Activated naive CD8-positive, alpha-beta T cell treated with anti-CD3 and anti-CD28 coated beads, Interleukin-2, amount 10 ng/mL, durations not matched to agents 7 days and 5 days (primary cell): ENCODE measurements around the gene CLDN11. TPM values are rescaled to one million over a fixed set of nuclear protein-coding genes. Genes with fewer than 3 reads are reported as not detected.

Experiments used
- ATAC-seq: fragments of 150-1000 bp; cut with Tn5 transposase; one replicate; pipeline ENCODE4 v1.10.0; 2021; ENCODE audit warnings: low read depth, moderate library complexity
- POLR2A ChIA-PET: fragments of 350-600 bp; sonication (Branson Sonifier 250); formaldehyde crosslinking; loops from one replicate; lab custom pipeline; 2021; ENCODE audit warnings: antibody characterized with exemption; lab: Charles Lee
- DNase-seq: peaks from one replicate; pipeline ENCODE4 v3.0.0; 2021
- H3K27ac Mint-ChIP-seq: one replicate; pipeline ENCODE4 v1.8.0; 2022; ENCODE audit warnings: mild to moderate bottlenecking, mixed read lengths
- H3K27me3 Mint-ChIP-seq: one replicate; pipeline ENCODE4 v1.8.0; 2022; ENCODE audit warnings: mild to moderate bottlenecking, moderate library complexity, mixed read lengths
- H3K36me3 Mint-ChIP-seq: one replicate; pipeline ENCODE4 v1.8.0; 2021; ENCODE audit warnings: mild to moderate bottlenecking, mixed read lengths
- H3K4me1 Mint-ChIP-seq: one replicate; pipeline ENCODE4 v1.8.0; 2021; ENCODE audit warnings: mixed read lengths
- H3K4me3 Mint-ChIP-seq: one replicate; pipeline ENCODE4 v1.8.0; 2022; ENCODE audit warnings: mild to moderate bottlenecking, moderate library complexity, mixed read lengths
- H3K9me3 Mint-ChIP-seq: one replicate; pipeline ENCODE4 v1.8.0; 2021; ENCODE audit warnings: mixed read lengths
- total RNA-seq, 2 experiments: library from RNA; stranded (reverse); gene quantifications; one replicate each; pipeline ENCODE4 v1.2.3, GENCODE V29; 2021

CLDN11 gene
- total RNA-seq, 2 experiments from 2014 or later: not detected

GRCh38 chr3:170437176-170437575, 18.5 kb downstream of the CLDN11 start:
- POLR2A ChIA-PET: no interaction called here
- ATAC-seq (no peak), DNase-seq (no peak)
- H3K27ac Mint-ChIP-seq: no peak overlapping the region
- H3K4me1 Mint-ChIP-seq: peaks cover 7% of the 10 kb centered on the region
- H3K27me3 Mint-ChIP-seq: peaks cover 19% of the 10 kb centered on the region
- H3K4me3 Mint-ChIP-seq: no peak overlapping the region
- H3K36me3 Mint-ChIP-seq: no peaks in the 10 kb centered on the region
- no peaks in the 10 kb centered on the region for H3K9me3 Mint-ChIP-seq

- no peak overlapping the region for H3K27ac Mint-ChIP-seq
- ATAC-seq (no peak), DNase-seq (no peak)
- POLR2A ChIA-PET: no interaction called here
- no peaks in the 10 kb centered on the region for H3K9me3 Mint-ChIP-seq
- peaks cover 19% of the 10 kb centered on the region for H3K27me3 Mint-ChIP-seq
- no peaks in the 10 kb centered on the region for H3K36me3 Mint-ChIP-seq
- H3K4me3 Mint-ChIP-seq: no peak overlapping the region
- H3K4me1 Mint-ChIP-seq: peaks cover 7% of the 10 kb centered on the region
These were observed 19.2 kb downstream of the CLDN11 start for GRCh38 chr3:170437696-170438407.

GRCh38 chr3:170438836-170439235, 20.2 kb downstream of the CLDN11 start:
- ATAC-seq (no peak), DNase-seq (no peak)
- peaks cover 7% of the 10 kb centered on the region for H3K4me1 Mint-ChIP-seq
- H3K27me3 Mint-ChIP-seq: peaks cover 19% of the 10 kb centered on the region
- H3K27ac Mint-ChIP-seq: no peak overlapping the region
- H3K4me3 Mint-ChIP-seq: no peak overlapping the region
- H3K9me3 Mint-ChIP-seq: no peaks in the 10 kb centered on the region
- no peaks in the 10 kb centered on the region for H3K36me3 Mint-ChIP-seq
- POLR2A ChIA-PET: no interaction called here

- POLR2A ChIA-PET: no interaction called here
- DNase-seq (no peak), ATAC-seq (no peak)
- Mint-ChIP-seq H3K4me1 (peaks cover 7% of the 10 kb centered on the region), H3K4me3 (no peak overlapping the region), H3K36me3 (no peaks in the 10 kb centered on the region), H3K27me3 (peaks cover 18% of the 10 kb centered on the region), H3K9me3 (no peaks in the 10 kb centered on the region), H3K27ac (no peak overlapping the region)
These were observed 21.7 kb downstream of the CLDN11 start for GRCh38 chr3:170440344-170440743.

GRCh38 chr3:170441412-170441811, 22.7 kb downstream of the CLDN11 start:
- ATAC-seq: no peak
- Mint-ChIP-seq H3K36me3 (no peaks in the 10 kb centered on the region), H3K4me3 (no peak overlapping the region), H3K4me1 (peaks cover 7% of the 10 kb centered on the region), H3K9me3 (no peaks in the 10 kb centered on the region), H3K27ac (no peak overlapping the region), H3K27me3 (peaks cover 19% of the 10 kb centered on the region)
- no peak for DNase-seq
- POLR2A ChIA-PET: no interaction called here

- no peak overlapping the region for H3K27ac Mint-ChIP-seq
- no peak for ATAC-seq
- POLR2A ChIA-PET: no interaction called here
These were observed 24.3 kb downstream of the CLDN11 start for GRCh38 chr3:170442947-170443346.

GRCh38 chr3:170443457-170443856, 24.8 kb downstream of the CLDN11 start:
- DNase-seq (no peak), ATAC-seq (no peak)
- Mint-ChIP-seq H3K36me3 (no peaks in the 10 kb centered on the region), H3K9me3 (no peaks in the 10 kb centered on the region), H3K4me1 (peaks cover 2% of the 10 kb centered on the region), H3K27ac (no peak overlapping the region), H3K27me3 (peaks cover 15% of the 10 kb centered on the region), H3K4me3 (no peak overlapping the region)
- POLR2A ChIA-PET: no interaction called here

More at GRCh38 chr3:170442947-170443346, 24.3 kb downstream of the CLDN11 start:
- H3K4me3 Mint-ChIP-seq: no peak overlapping the region
- H3K36me3 Mint-ChIP-seq: no peaks in the 10 kb centered on the region
- H3K9me3 Mint-ChIP-seq: no peaks in the 10 kb centered on the region
- peaks cover 15% of the 10 kb centered on the region for H3K27me3 Mint-ChIP-seq
- no peak for DNase-seq
- peaks cover 2% of the 10 kb centered on the region for H3K4me1 Mint-ChIP-seq

GRCh38 chr3:170448584-170448983, 29.9 kb downstream of the CLDN11 start:
- H3K36me3 Mint-ChIP-seq: no peaks in the 10 kb centered on the region
- H3K9me3 Mint-ChIP-seq: no peaks in the 10 kb centered on the region

GRCh38 chr3:170450039-170450438, 31.4 kb downstream of the CLDN11 start:
- H3K36me3 Mint-ChIP-seq: no peaks in the 10 kb centered on the region
- DNase-seq: no peak
- no peak overlapping the region for H3K27ac Mint-ChIP-seq
- POLR2A ChIA-PET: no interaction called here
- no peak for ATAC-seq
- H3K27me3 Mint-ChIP-seq: peaks cover 7% of the 10 kb centered on the region
- no peak overlapping the region for H3K4me3 Mint-ChIP-seq
- H3K4me1 Mint-ChIP-seq: no peaks in the 10 kb centered on the region
- H3K9me3 Mint-ChIP-seq: no peaks in the 10 kb centered on the region

More at GRCh38 chr3:170448584-170448983, 29.9 kb downstream of the CLDN11 start:
- peaks cover 7% of the 10 kb centered on the region for H3K27me3 Mint-ChIP-seq
- no peak for ATAC-seq
- no peak overlapping the region for H3K27ac Mint-ChIP-seq
- POLR2A ChIA-PET: no interaction called here
- H3K4me3 Mint-ChIP-seq: no peak overlapping the region
- H3K4me1 Mint-ChIP-seq: no peaks in the 10 kb centered on the region
- DNase-seq: no peak

GRCh38 chr3:170454509-170454908, 35.8 kb downstream of the CLDN11 start:
- Mint-ChIP-seq H3K4me1 (no peaks in the 10 kb centered on the region), H3K4me3 (no peak overlapping the region), H3K36me3 (no peaks in the 10 kb centered on the region), H3K9me3 (no peaks in the 10 kb centered on the region), H3K27ac (no peak overlapping the region), H3K27me3 (peaks cover 6% of the 10 kb centered on the region)
- POLR2A ChIA-PET: no interaction called here
- DNase-seq (no peak), ATAC-seq (no peak)

GRCh38 chr3:170458285-170458684, 39.6 kb downstream of the CLDN11 start:
- Mint-ChIP-seq H3K4me1 (no peaks in the 10 kb centered on the region), H3K27me3 (peaks cover 11% of the 10 kb centered on the region), H3K27ac (no peak overlapping the region), H3K36me3 (no peaks in the 10 kb centered on the region), H3K9me3 (no peaks in the 10 kb centered on the region), H3K4me3 (no peak overlapping the region)
- ATAC-seq: no peak
- DNase-seq: no peak
- POLR2A ChIA-PET: no interaction called here

- ATAC-seq: no peak
- POLR2A ChIA-PET: no interaction called here
- no peak overlapping the region for H3K27ac Mint-ChIP-seq
These were observed 44.3 kb downstream of the CLDN11 start for GRCh38 chr3:170463011-170463410.

GRCh38 chr3:170465955-170466354, 47.3 kb downstream of the CLDN11 start:
- Mint-ChIP-seq H3K27ac (no peak overlapping the region), H3K27me3 (peaks cover 26% of the 10 kb centered on the region), H3K36me3 (no peaks in the 10 kb centered on the region), H3K4me3 (no peak overlapping the region), H3K4me1 (no peaks in the 10 kb centered on the region), H3K9me3 (no peaks in the 10 kb centered on the region)
- POLR2A ChIA-PET: no interaction called here
- no peak for ATAC-seq
- DNase-seq: no peak

More at GRCh38 chr3:170463011-170463410, 44.3 kb downstream of the CLDN11 start:
- DNase-seq: no peak
- Mint-ChIP-seq H3K36me3 (no peaks in the 10 kb centered on the region), H3K4me3 (no peak overlapping the region), H3K9me3 (no peaks in the 10 kb centered on the region), H3K27me3 (peaks cover 26% of the 10 kb centered on the region), H3K4me1 (no peaks in the 10 kb centered on the region)

GRCh38 chr3:170467007-170467406, 48.3 kb downstream of the CLDN11 start:
- no peaks in the 10 kb centered on the region for H3K9me3 Mint-ChIP-seq
- no peaks in the 10 kb centered on the region for H3K36me3 Mint-ChIP-seq
- POLR2A ChIA-PET: no interaction called here
- ATAC-seq: no peak
- no peak overlapping the region for H3K27ac Mint-ChIP-seq
- no peak overlapping the region for H3K4me3 Mint-ChIP-seq
- no peak for DNase-seq
- H3K4me1 Mint-ChIP-seq: no peaks in the 10 kb centered on the region
- peaks cover 24% of the 10 kb centered on the region for H3K27me3 Mint-ChIP-seq
